ENCODE data around the gene PKP3. TPM values are rescaled to one million over a fixed set of nuclear protein-coding genes. Genes with fewer than 3 reads are reported as not detected.
"Not testable (repeated sequence)": the region's sequence is repeated elsewhere in the genome, so short reads cannot be mapped to it uniquely, and the experiment has no call there.

Gene PKP3
- total RNA-seq, 1 donor from 2014 or later: 0.85 TPM

- TF ChIP-seq CTCF (IDR thresholded peaks at IDR 0.05): no peak
- Mint-ChIP-seq H3K9me3 (ENCODE audit: low read depth) (peaks cover 8% of the 10 kb centered on the region), H3K4me1 (ENCODE audit: low read depth) (no peaks in the 10 kb centered on the region), H3K36me3 (ENCODE audit: low read depth) (peaks cover 2% of the 10 kb centered on the region), H3K4me3 (ENCODE audit: unreplicated experiment) (no peak overlapping the region), H3K27me3 (ENCODE audit: low read depth) (peaks cover 11% of the 10 kb centered on the region), H3K27ac (ENCODE audit: unreplicated experiment) (no peak overlapping the region)
- peak; percentile 36 for DNase-seq (ENCODE audit: low spot score)
Observed at GRCh38 chr11:422249-422656, 28.2 kb downstream of the PKP3 start.

- TF ChIP-seq CTCF (IDR thresholded peaks at IDR 0.05): no peak
- H3K4me3 Mint-ChIP-seq (ENCODE audit: unreplicated experiment): no peak overlapping the region
- H3K4me1 Mint-ChIP-seq (ENCODE audit: low read depth): no peaks in the 10 kb centered on the region
- H3K9me3 Mint-ChIP-seq (ENCODE audit: low read depth): peaks cover 8% of the 10 kb centered on the region
- peaks cover 2% of the 10 kb centered on the region for H3K36me3 Mint-ChIP-seq (ENCODE audit: low read depth)
- peaks cover 21% of the 10 kb centered on the region for H3K27me3 Mint-ChIP-seq (ENCODE audit: low read depth)
- peak; percentile 2 for DNase-seq (ENCODE audit: low spot score)
- H3K27ac Mint-ChIP-seq (ENCODE audit: unreplicated experiment): no peak overlapping the region
Observed at GRCh38 chr11:424232-424631, 30.2 kb downstream of the PKP3 start.

- H3K4me3 Mint-ChIP-seq (ENCODE audit: unreplicated experiment); H3K36me3 Mint-ChIP-seq (ENCODE audit: low read depth); H3K27ac Mint-ChIP-seq (ENCODE audit: unreplicated experiment); H3K9me3 Mint-ChIP-seq (ENCODE audit: low read depth); H3K4me1 Mint-ChIP-seq (ENCODE audit: low read depth): not testable (repeated sequence)
- peaks cover 22% of the 10 kb centered on the region for H3K27me3 Mint-ChIP-seq (ENCODE audit: low read depth)
- peak; percentile 18 for DNase-seq (ENCODE audit: low spot score)
Observed at GRCh38 chr11:424766-425165, 30.8 kb downstream of the PKP3 start.

- TF ChIP-seq CTCF (IDR thresholded peaks at IDR 0.05): no peak
- Mint-ChIP-seq H3K4me1 (ENCODE audit: low read depth) (no peaks in the 10 kb centered on the region), H3K9me3 (ENCODE audit: low read depth) (peaks cover 8% of the 10 kb centered on the region), H3K27me3 (ENCODE audit: low read depth) (peaks cover 22% of the 10 kb centered on the region), H3K36me3 (ENCODE audit: low read depth) (peaks cover 2% of the 10 kb centered on the region), H3K27ac (ENCODE audit: unreplicated experiment) (no peak overlapping the region), H3K4me3 (ENCODE audit: unreplicated experiment) (no peak overlapping the region)
- DNase-seq (ENCODE audit: low spot score): no peak
Observed at GRCh38 chr11:425301-425700, 31.3 kb downstream of the PKP3 start.

- H3K36me3 Mint-ChIP-seq (ENCODE audit: low read depth): peaks cover 2% of the 10 kb centered on the region
- peaks cover 22% of the 10 kb centered on the region for H3K27me3 Mint-ChIP-seq (ENCODE audit: low read depth)
- H3K4me1 Mint-ChIP-seq (ENCODE audit: low read depth): no peaks in the 10 kb centered on the region
- no peak overlapping the region for H3K27ac Mint-ChIP-seq (ENCODE audit: unreplicated experiment)
- no peak for DNase-seq (ENCODE audit: low spot score)
- no peak overlapping the region for H3K4me3 Mint-ChIP-seq (ENCODE audit: unreplicated experiment)
- no peak for TF ChIP-seq CTCF (IDR thresholded peaks at IDR 0.05)
- peaks cover 8% of the 10 kb centered on the region for H3K9me3 Mint-ChIP-seq (ENCODE audit: low read depth)
Observed at GRCh38 chr11:426851-427250, 32.8 kb downstream of the PKP3 start.

- no peak overlapping the region for H3K27ac Mint-ChIP-seq (ENCODE audit: unreplicated experiment)
- H3K4me1 Mint-ChIP-seq (ENCODE audit: low read depth): no peaks in the 10 kb centered on the region
- peaks cover 2% of the 10 kb centered on the region for H3K36me3 Mint-ChIP-seq (ENCODE audit: low read depth)
- no peak for TF ChIP-seq CTCF (IDR thresholded peaks at IDR 0.05)
- peaks cover 22% of the 10 kb centered on the region for H3K27me3 Mint-ChIP-seq (ENCODE audit: low read depth)
- no peak overlapping the region for H3K4me3 Mint-ChIP-seq (ENCODE audit: unreplicated experiment)
- peaks cover 8% of the 10 kb centered on the region for H3K9me3 Mint-ChIP-seq (ENCODE audit: low read depth)
- no peak for DNase-seq (ENCODE audit: low spot score)
Observed at GRCh38 chr11:428295-428694, 34.3 kb downstream of the PKP3 start.

Measured in chondrocyte (in vitro differentiated cells).